Measurements from ENCODE around the gene KCNS1.
"Not testable (repeated sequence)": the region's sequence is repeated elsewhere in the genome, so short reads cannot be mapped to it uniquely, and the experiment has no call there.

Gene KCNS1

DNA sequence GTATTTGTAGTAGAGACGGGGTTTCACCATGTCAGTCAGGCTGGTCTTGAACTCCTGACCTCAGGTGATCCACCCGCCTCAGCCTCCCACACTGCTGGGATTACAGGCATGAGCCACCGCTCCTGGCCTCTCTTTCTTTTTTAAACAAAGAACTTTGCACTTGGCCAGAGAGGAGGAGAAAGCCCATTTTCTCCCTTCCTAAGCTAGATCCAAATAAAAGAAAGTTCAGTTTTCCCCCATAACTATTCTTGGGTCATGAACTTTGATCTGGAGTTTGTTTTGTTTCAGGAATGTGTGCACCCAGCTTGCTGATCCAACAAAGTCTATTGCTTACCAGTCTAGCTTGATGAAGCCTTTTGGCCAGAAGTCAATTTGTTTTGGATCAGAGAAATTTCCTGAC is 23.4 kb downstream of the KCNS1 start:
- no peak for DNase-seq (ENCODE audit: low read depth)

- DNase-seq (ENCODE audit: low read depth) = no peak
These were observed 27.7 kb downstream of the KCNS1 start for GRCh38 chr20:45073221-45073620.

- DNase-seq (ENCODE audit: low read depth) = no peak
These were observed 28.9 kb downstream of the KCNS1 start for GRCh38 chr20:45072066-45072465.

- no peak for DNase-seq (ENCODE audit: low read depth)
These were observed 29.8 kb downstream of the KCNS1 start for GRCh38 chr20:45070932-45071632.

DNA sequence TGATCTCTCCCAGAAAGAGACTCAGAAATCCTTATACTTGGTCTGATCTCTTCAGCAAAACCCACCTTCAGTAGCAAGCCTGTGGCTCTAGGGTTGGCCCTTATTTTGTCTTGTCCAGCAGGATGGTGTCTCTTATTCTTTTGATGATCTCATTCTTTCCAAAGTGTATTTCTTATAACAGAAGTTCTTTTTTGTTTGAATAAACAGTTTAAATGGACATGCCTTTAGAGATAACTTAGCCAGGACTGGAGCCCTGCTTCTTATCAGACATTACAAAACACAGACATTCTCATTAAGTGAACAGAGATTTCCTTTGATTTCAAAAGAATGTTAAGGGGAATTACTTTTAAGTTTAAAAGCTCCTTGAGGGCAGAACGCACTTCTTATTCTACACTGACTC is 31.7 kb downstream of the KCNS1 start:
- DNase-seq (ENCODE audit: low read depth) = no peak

DNA sequence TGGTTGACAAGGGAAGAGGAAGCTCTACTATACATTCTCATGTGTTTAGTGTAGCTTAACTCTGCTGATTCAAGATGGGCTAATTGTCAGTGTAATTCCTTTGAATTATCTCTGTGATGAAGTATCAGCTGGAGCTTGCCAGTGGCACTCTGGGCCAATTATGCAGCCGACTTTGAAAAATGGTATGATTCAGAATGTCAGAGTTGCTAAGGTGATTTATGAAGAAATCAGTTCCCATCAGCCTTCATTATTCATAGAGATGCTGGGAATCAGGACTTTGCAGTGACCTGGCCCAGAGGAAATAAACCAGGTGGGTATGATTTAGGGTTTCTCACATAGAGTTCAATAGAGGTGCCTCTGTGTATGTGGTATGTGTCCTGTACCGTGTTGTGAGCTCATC is 33.4 kb downstream of the KCNS1 start:
- DNase-seq (ENCODE audit: low read depth) = no peak

- DNase-seq (ENCODE audit: low read depth) = no peak
These were observed 33.8 kb downstream of the KCNS1 start for GRCh38 chr20:45067087-45067486.

DNA sequence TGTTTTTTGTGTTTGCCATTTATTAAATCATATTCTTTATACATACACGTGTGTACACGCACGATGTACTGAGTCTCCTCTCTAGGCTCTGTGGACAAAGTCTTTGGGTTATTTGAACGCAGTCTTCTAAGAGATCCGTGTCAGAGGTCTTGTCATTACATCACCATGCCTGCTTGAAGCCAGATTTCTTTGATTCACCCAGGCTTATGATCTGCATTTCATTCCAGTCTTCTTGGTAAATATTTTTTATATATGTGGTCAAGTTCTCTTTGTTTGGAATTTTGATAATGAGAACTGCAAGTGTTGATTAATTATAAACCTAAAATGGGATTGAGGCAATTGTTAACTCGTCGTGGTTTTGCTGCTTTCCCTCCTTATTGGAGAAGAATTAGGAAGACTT is 34.6 kb downstream of the KCNS1 start:
- DNase-seq (ENCODE audit: low read depth) = no peak

- no peak for DNase-seq (ENCODE audit: low read depth)
These were observed 36.1 kb downstream of the KCNS1 start for GRCh38 chr20:45064812-45065211.

GRCh38 chr20:45063107-45063506 is 37.8 kb downstream of the KCNS1 start:
- not testable (repeated sequence) for DNase-seq (ENCODE audit: low read depth)

GRCh38 chr20:45061244-45061643 is 39.7 kb downstream of the KCNS1 start:
- no peak for DNase-seq (ENCODE audit: low read depth)

DNA sequence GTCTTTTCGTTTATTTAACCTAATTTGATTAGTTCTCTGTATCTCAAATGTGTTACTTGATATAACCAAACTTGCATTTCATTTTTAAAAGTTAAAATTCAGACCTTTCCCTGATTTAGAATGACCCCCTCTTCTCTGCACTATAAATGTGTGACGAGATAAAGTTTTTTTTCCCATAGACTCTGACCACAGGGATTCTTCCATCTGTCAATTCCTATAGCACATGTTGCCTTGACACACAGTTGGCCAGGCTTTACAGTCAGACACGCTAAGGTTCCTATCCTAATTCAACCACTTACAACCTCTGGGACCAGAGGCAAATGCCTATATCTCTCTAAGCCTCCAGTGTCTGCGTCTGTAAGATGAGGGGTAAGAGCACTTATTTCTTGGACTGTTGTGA is 40.6 kb downstream of the KCNS1 start:
- no peak for DNase-seq (ENCODE audit: low read depth)

DNA sequence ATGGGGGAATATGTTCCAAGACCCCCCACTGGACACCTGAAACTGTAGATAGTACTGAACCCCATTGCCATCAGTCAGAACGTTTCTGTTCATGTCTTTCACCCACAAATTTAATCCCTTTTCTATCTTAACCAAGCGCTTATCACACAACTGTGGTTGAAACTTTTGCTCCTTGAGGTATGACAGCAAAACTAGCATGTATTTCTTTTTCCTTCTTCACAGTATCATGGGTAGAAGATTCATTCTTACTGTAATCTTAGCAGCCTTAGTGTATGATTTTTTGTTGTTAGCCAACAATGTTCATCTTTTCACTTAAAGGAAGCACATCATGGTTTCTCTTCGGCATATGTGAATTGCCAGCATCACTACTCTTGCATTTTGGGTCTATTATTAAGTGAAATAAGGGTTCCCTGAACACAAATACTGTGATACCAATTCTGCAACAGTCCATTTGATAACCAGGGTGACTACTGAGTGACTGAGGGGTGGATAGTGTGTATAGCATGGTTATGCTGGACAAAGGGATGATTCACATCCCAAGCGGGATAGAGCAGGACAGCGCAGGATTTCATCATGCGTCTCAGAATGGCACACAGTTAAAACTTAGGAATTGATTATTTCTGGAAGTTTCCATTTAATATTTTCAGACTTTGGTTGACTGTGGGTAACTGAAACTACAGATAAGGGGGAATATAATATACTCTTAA is 41.8 kb downstream of the KCNS1 start:
- DNase-seq (ENCODE audit: low read depth) = no peak

- DNase-seq (ENCODE audit: low read depth) = no peak
These were observed 42.6 kb downstream of the KCNS1 start for GRCh38 chr20:45058168-45058850.

- no peak for DNase-seq (ENCODE audit: low read depth)
These were observed 44.3 kb downstream of the KCNS1 start for GRCh38 chr20:45056473-45057173.

DNA sequence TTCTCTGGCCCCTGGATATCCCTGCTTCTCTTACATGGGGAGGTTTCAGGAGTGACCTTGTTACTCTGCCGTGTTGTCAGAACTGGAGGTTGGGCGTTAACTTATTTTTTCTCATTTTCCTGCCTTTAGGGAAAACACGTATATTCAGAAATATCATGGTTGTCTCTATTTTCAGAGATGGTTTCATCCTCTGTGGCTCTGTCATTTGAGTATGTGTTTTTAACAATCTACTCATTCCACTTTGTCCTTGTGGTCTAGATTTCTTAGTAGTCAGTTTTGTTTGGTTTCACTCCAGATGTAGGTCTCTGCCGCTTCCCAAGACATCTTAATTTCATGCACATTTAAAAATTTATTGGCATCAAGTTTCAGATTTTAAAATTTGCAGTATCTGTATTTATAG is 45.9 kb downstream of the KCNS1 start:
- no peak for DNase-seq (ENCODE audit: low read depth)

DNA sequence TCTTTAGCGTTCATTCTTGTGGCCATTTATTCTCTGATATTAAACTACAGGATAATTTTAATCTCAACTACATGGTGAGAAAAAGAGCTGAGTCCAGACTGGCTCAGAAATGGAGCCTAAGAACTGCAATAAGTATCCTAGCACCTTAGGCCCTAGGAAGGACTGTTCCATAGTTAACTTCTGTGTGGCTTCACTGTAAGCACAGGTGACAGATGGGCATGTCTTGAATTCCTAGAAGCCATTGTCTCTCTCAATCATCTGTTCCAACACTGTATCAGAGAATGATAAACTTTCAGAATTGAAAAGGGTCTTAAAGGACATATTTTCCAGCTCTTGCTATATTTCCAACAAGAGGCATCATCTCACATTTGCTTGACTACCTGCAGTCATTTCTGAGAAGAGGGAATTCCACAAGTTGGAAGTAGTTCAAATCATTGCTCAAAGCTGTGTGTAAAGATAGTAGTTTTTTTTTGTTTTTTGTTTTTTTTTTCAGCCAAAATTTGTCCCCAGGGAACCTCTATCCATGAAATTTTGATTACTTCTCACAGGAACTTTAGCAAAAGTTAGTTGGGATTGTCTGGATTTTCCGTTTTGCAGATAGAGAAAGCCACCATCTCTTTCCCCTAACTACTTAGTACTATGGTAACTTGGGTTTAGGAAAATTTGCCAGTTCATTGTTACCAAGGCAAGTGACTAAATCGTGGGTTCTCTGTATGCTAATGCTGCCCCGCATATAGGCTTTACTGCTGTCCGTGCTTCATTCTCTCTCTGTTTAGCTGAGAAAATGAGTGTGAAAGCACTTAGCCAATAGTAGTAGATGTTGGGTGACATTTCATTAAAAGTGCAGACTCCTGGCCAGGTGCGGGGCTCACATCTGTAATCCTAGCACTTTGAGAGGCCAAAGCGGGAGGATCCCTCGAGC is 47.2 kb downstream of the KCNS1 start:
- DNase-seq (ENCODE audit: low read depth) = no peak

DNA sequence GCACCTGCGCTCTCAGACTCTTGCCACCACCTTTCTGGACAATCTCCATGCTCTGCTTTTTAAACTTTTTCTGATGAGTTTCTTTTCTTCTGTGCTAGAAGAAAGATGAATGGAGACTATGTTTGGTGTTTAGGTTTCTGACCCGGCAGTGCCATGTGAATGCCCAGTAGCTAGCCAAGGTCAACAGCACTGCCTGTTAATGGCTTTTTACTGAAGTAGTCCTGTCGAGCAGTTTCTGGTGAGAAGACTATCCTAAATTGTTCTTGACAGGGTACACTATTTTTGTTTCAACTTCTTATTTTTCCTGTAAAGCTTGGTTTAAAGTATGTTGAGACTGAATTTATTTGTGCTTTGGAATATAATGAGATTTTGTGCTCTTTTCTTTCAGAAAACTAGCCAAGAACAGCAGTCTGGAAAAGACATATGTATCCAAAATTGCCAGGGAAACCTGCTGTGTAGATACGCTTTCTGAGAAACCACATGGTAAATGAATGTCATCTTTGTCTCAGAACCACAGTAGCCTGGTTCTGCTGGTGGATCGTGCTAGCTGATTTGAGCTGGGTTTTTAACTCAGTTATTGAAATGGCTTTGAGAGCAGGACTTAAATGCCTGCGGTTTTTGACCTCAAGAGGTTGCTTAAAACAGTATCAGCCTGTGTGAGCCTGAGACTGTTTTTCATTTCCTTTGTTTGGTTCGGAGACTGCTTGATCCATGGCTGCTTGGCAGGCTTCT is 48.1 kb downstream of the KCNS1 start:
- no peak for DNase-seq (ENCODE audit: low read depth)

DNA sequence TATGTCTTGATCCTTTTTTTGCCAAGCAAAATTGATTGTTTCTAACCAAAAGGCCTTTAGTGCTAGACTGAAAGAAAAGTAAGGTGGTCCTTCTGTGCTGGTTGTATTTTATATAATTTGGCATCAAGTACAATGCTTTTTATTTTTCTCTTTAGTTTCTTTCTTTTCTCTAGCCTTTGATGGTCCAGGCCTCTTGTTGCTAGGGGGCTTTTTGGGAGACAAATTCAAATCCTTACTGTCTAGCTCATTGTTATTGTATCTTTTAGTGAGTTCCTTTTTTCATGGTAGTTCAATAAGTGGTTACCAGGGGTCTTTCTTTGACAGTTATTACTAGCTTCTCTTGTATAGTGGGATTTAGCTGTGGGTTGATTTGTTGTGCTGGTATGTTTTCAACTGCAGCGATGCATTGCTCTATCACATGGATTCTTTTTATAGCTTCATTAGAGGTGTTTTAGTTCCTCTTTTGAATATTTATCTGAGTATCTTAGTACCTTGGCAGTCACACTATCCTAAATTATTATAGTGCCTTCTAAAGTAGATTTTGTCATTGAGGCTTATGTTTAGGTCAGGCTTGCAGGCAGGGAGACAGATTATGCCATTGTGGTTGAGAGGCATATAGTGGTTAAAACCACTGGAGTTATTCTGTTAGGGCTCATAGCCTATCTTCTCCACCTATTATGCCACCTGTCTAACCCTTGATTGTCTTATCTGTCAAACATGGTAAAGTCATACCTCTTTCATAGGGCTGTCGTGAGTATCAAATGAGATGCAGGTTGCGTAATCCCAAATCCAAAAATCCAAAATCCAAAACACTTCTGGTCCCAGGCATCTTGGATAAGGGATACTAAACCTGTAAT is 49.5 kb downstream of the KCNS1 start:
- no peak for DNase-seq (ENCODE audit: low read depth)

GRCh38 chr20:45049904-45050471 is 50.9 kb downstream of the KCNS1 start:
- DNase-seq (ENCODE audit: low read depth) = no peak
